Psoas muscle (tissue), 8 donors: Measurements from ENCODE around the gene DYNLT2B. TPM values are rescaled to one million over a fixed set of nuclear protein-coding genes. Genes with fewer than 3 reads are reported as not detected.
"Not testable (repeated sequence)": the region's sequence is repeated elsewhere in the genome, so short reads cannot be mapped to it uniquely, and the experiment has no call there.

Experiments used
- ATAC-seq, 4 donors: fragments of 200-7000 bp; cut with Tn5 transposase; one replicate each; pipeline ENCODE4 v1.9.1; 2020; ENCODE audit warnings: moderate library complexity in 3 of 4, mild to moderate bottlenecking in 2 of 4
- DNase-seq, 2 donors: peaks; one replicate each; pipeline ENCODE4 v3.0.0-alpha.2; 2020
- H3K27ac ChIP-seq: fragments of 200-600 bp; one replicate; pipeline ENCODE4 v1.8.0; 2022
- H3K27me3 ChIP-seq, 3 donors: fragments of 200-600 bp in 1 of 3; one replicate each; pipeline versions ENCODE4 v1.6.1 to v1.8.0; 2013 to 2022; ENCODE audit warnings: low read length in 2 of 3, mild to moderate bottlenecking in 2 of 3, moderate library complexity in 1 of 3; ENCODE audit not compliant: insufficient read depth in 3 of 3
- H3K36me3 ChIP-seq, 2 donors: fragments of 200-600 bp in 1 of 2; one replicate each; pipeline versions ENCODE4 v1.6.1 to v1.8.0; 2013 to 2022; ENCODE audit warnings: low read depth in 1 of 2, mild to moderate bottlenecking in 1 of 2, moderate library complexity in 1 of 2; ENCODE audit not compliant: insufficient read depth in 1 of 2
- H3K4me1 ChIP-seq: fragments of 200-600 bp; one replicate; pipeline ENCODE4 v1.8.0; 2022
- H3K4me3 ChIP-seq: fragments of 200-600 bp; one replicate; pipeline ENCODE4 v1.8.0; 2022; ENCODE audit warnings: mild to moderate bottlenecking
- H3K9me3 ChIP-seq: fragments of 200-600 bp; one replicate; pipeline ENCODE4 v1.8.0; 2022
- CTCF ChIP-seq: fragments of 200-600 bp; IDR thresholded peaks from one replicate; pipeline ENCODE4 v1.8.0; 2022; ENCODE audit warnings: antibody characterized with exemption
- WGBS, 3 donors: extraction: QIAGEN DNeasy Blood & Tissue Kit; methylation state at CpG; one replicate each; pipeline versions ENCODE4 v1.1.6 to v1.1.7; 2013; 5-methylcytosine and 5-hydroxymethylcytosine counted together
- intact Hi-C, 2 donors: fragments of 100-400 bp; cut with DNase I; formaldehyde crosslinking; loops; one replicate each; pipeline versions ENCODE4 v1.11.0 to v1.14.2; 2022
- long read RNA-seq, 2 donors: library from polyadenylated mRNA; unstranded; transcript quantifications; one replicate each; pipeline ENCODE4 v2.0.0, GENCODE V29; 2021
- polyA plus RNA-seq, 3 donors: library from polyadenylated mRNA; stranded (reverse); fragments of 200-250 nt; gene quantifications; one replicate each; pipeline ENCODE4 v1.2.3, GENCODE V29; 2013
- total RNA-seq, 4 donors: library from RNA; stranded (reverse); fragmentation: NEBNext Ultra II Directional in 2 of 4; extraction: Animal tissue kit (Norgen Biotek cat#: 25700) in 2 of 4; gene quantifications; one replicate each; pipeline versions ENCODE4 v1.2.1 to v1.2.4, GENCODE V29; 2021 to 2023
- donor health status: healthy with polysubstance abuse.
- donor health status: DM: no; HTN: no; CAD: no; lungs with moderate emphysema.
- donor health status: Bipolar disorder and iron deficiency.
- donor health status: healthy.
- donor health status: DM: yes; HTN: yes; CAD: no.
- donor health status: DM: no; HTN: no; CAD: no.
- donor health status: DM: no; HTN: no; CAD: no.
- donor health status: DM: yes; HTN: yes; CAD: no.

DYNLT2B gene
- 1 to 10 TPM in 2 of 4 donors, under 1 TPM in 1, not detected in 1; 0.44 to 3.2 (median 2.3) TPM for total RNA-seq
- polyA plus RNA-seq, result 1 to 10 TPM; 1.9 to 6.1 (median 3.1) TPM
- long read RNA-seq, donor 1, result 0 reads
- long read RNA-seq, donor 2, partial matches to known transcripts, result 0 of 2 reads
- long read RNA-seq, donor 2, other reads (novel, unspliced or antisense), result 1 of 2 reads

GRCh38 chr3:196317687-196318467, at the start of gene DYNLT2B:
Gene DYNLT2B (minus strand): TSS chr3:196318240. CDS start chr3:196318152, 88 bp downstream.
- intact Hi-C loops, result loop anchor here (10.0 kb wide), 1 partner anchor 63 kb away; no protein-coding TSS in a partner anchor
- H3K4me1 ChIP-seq, result no peaks in the 10 kb centered on the region
- peak within 1 kb of the TSS; percentile 76 for H3K27ac ChIP-seq
- no peaks in the 10 kb centered on the region for H3K27me3 ChIP-seq
- TF ChIP-seq CTCF, result no peak
- peak within 1 kb of the TSS; percentile 72 for H3K4me3 ChIP-seq
- no peaks in the 10 kb centered on the region for H3K9me3 ChIP-seq
- ATAC-seq, result peak; percentile 98 to 99 (median 99)
- 0 to 1% (median 1%) methylated on average over 60 to 92 of the region's 92 CpGs for WGBS, 3 donors
- DNase-seq, result peak; percentile 90 to 93
- H3K36me3 ChIP-seq, result no peaks in the 10 kb centered on the region

GRCh38 chr3:196365736-196366135, 47.7 kb upstream of the DYNLT2B start:
- TF ChIP-seq CTCF, result no peak
- no peak for DNase-seq
- Histone ChIP-seq H3K27ac (no peak overlapping the region), H3K9me3 (no peaks in the 10 kb centered on the region), H3K4me1 (peaks cover 18% of the 10 kb centered on the region), H3K36me3 (peaks cover 0 to 78% of the 10 kb centered on the region in 2 donors), H3K27me3 (no peaks in the 10 kb centered on the region), H3K4me3 (no peak overlapping the region)
- WGBS, 3 donors, result 76 to 82% (median 78%) methylated on average over 4 of the region's 4 CpGs
- ATAC-seq, result no peak
- intact Hi-C loops, result loop anchor here in 1 of 2 donors (5.0 to 10.0 kb wide), 2 partner anchors 111 to 142 kb away; no protein-coding TSS in a partner anchor

- H3K4me1 ChIP-seq, result no peaks in the 10 kb centered on the region
- TF ChIP-seq CTCF, result no peak
- intact Hi-C loops, result loop anchor here in 1 of 2 donors (10.0 kb wide), 1 partner anchor 106 kb away; no protein-coding TSS in a partner anchor
- peaks cover 0 to 90% of the 10 kb centered on the region in 2 donors for H3K36me3 ChIP-seq
- no peak for DNase-seq
- ATAC-seq, result no peak
- no peak overlapping the region for H3K4me3 ChIP-seq
- 88 to 95% (median 90%) methylated on average over 7 of the region's 7 CpGs for WGBS, 3 donors
- H3K27ac ChIP-seq, result no peak overlapping the region
- H3K9me3 ChIP-seq, result no peaks in the 10 kb centered on the region
- H3K27me3 ChIP-seq, result no peaks in the 10 kb centered on the region
Observed at GRCh38 chr3:196360586-196360985, 42.5 kb upstream of the DYNLT2B start.

GRCh38 chr3:196358540-196358939, 40.5 kb upstream of the DYNLT2B start:
- ATAC-seq, result not testable (repeated sequence)

GRCh38 chr3:196357905-196358304, 39.9 kb upstream of the DYNLT2B start:
- Histone ChIP-seq H3K27me3 (no peaks in the 10 kb centered on the region), H3K36me3 (peaks cover 0 to 95% of the 10 kb centered on the region in 2 donors), H3K4me3 (no peak overlapping the region), H3K9me3 (no peaks in the 10 kb centered on the region), H3K4me1 (no peaks in the 10 kb centered on the region), H3K27ac (no peak overlapping the region)
- no peak for TF ChIP-seq CTCF
- ATAC-seq (no peak), DNase-seq (no peak)
- 88 to 91% (median 90%) methylated on average over 7 of the region's 7 CpGs for WGBS, 3 donors
- intact Hi-C loops, result no loop called here

More at GRCh38 chr3:196358540-196358939, 40.5 kb upstream of the DYNLT2B start:
- H3K9me3 ChIP-seq, H3K27ac ChIP-seq, intact Hi-C loops, H3K4me3 ChIP-seq, DNase-seq, H3K27me3 ChIP-seq, H3K4me1 ChIP-seq: not testable (repeated sequence)
- H3K36me3 ChIP-seq, result peaks cover 0 to 98% of the 10 kb centered on the region in 2 donors
- 93 to 99% (median 98%) methylated on average over 4 of the region's 4 CpGs for WGBS, 3 donors
